AG09309 (cell line): ENCODE data around the gene ATP11A.

ENCODE experiments used
- DNase-seq: peaks from one replicate; pipeline ENCODE4 v3.0.0-alpha.2; 2010; ENCODE audit warnings: low read depth
- H3K4me3 ChIP-seq: 2 replicates; pipeline ENCODE4 v1.5.1; 2011; ENCODE audit warnings: mild to moderate bottlenecking, low read depth, low read length, moderate library complexity; ENCODE audit not compliant: control insufficient read depth
- TF ChIP-seq, protein P1 (sequence below): IDR thresholded peaks from 2 replicates; pipeline ENCODE4 v1.5.1; 2011; ENCODE audit warnings: mild to moderate bottlenecking, low read depth, low read length, inconsistent platforms; ENCODE audit not compliant: insufficient read depth, control insufficient read depth; ENCODE audit errors: missing control alignments

The ATP11A gene

DNA sequence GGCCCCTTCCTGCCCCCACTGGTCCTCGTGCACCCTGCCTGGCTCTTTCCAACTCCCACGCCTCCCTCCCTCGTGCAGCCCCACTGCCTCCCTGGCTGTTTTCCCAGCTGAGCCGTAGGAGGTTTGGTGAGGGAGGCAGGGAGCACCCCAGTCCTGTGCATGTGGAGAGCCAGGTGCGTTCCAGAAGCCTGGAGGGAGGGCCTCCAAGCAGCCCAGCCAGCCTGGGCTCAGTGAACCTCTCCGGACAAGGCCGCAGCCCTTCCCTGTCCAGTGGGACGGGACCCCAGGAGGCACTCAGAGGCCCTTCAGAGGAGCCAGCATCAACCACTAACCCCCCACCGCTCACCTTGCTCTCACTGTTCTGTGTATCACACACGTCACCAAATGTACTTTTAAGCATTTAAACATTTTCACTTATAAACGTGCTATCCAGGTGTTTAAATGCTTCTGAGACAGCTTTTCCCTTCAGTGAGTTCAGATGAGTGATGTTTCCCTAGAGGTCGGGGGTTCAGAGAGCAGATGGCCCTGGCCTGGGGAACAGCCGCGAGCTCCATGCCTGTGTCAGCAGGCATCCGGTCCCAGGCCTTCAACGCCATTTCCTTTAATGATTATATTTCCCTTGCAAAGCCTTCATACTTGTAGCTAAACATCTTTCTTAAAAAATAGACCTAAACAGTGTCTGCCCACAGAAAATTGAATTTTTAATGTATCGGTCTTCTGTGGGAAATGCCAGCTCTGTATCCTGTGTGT is 122.6 kb downstream of the ATP11A start:
- H3K4me3 ChIP-seq = no peak overlapping the region
- DNase-seq = no peak
- TF ChIP-seq, protein P1, sequence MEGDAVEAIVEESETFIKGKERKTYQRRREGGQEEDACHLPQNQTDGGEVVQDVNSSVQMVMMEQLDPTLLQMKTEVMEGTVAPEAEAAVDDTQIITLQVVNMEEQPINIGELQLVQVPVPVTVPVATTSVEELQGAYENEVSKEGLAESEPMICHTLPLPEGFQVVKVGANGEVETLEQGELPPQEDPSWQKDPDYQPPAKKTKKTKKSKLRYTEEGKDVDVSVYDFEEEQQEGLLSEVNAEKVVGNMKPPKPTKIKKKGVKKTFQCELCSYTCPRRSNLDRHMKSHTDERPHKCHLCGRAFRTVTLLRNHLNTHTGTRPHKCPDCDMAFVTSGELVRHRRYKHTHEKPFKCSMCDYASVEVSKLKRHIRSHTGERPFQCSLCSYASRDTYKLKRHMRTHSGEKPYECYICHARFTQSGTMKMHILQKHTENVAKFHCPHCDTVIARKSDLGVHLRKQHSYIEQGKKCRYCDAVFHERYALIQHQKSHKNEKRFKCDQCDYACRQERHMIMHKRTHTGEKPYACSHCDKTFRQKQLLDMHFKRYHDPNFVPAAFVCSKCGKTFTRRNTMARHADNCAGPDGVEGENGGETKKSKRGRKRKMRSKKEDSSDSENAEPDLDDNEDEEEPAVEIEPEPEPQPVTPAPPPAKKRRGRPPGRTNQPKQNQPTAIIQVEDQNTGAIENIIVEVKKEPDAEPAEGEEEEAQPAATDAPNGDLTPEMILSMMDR = no peak

DNA sequence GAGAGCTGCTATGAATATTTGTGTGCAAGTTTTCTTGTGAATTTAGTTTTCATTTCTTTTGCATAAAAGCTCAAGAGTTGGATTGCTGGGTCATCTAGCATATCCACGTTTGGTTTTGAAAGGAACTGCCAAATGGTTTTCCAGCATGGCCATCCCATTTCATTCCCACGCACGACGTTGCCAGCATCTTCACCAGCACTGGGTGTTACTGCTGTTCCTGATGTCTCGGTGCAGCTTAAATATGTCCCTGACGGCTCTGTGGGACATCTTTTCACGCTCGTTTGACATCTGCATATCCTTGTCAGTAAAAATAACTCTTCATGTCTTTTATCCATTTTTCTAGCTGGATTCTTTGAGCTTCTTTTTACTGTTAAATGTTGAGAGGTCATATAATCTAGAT is 123.7 kb downstream of the ATP11A start:
- H3K4me3 ChIP-seq = no peak overlapping the region
- TF ChIP-seq, protein P1 = no peak
- no peak for DNase-seq

DNA sequence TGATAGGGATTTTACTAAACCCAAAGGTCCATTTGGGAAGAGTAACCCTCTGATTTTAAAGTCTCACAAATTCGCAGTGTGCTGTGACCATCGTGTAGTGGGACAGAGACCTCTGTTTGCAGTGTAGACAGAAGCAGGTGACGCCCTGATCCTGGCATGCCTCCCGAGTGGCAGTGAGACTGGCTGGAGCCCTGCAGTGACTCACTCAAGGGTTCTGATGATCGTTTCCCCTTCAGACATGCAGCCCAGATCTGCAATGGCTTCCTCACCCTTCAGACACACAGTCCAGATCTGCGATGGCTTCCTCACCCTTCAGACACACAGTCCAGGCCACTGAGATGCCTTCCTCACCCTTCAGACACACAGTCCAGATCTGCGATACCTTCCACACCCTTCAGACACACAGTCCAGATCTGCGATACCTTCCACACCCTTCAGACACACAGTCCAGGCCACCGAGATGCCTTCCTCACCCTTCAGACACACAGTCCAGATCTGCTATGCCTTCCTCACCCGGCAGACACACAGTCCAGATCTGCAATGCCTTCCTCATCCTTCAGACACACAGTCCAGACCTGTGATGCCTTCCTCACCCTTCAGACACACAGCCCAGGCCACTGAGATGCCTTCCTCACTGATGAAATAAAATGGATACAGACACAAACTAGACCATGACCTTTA is 125.2 kb downstream of the ATP11A start:
- no peak overlapping the region for H3K4me3 ChIP-seq
- TF ChIP-seq, protein P1 = no peak
- DNase-seq = no peak

DNA sequence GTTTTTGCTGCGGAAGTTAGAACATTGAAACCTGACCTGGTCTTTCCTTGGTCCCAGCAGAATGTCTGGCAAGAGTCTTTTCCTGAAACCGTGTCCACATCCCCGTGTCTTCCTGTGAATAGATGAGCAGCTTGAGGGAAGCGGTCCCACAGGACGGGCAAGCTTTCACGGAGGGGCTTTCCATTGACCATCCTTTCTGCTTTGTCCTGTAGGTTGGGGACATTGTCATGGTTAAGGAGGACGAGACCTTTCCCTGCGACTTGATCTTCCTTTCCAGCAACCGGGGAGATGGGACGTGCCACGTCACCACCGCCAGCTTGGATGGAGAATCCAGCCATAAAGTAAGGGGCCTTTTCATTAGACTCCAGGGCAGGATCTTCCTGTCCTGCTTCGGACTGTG is 126.0 kb downstream of the ATP11A start:
- TF ChIP-seq, protein P1 = no peak
- H3K4me3 ChIP-seq = no peak overlapping the region
- no peak for DNase-seq

DNA sequence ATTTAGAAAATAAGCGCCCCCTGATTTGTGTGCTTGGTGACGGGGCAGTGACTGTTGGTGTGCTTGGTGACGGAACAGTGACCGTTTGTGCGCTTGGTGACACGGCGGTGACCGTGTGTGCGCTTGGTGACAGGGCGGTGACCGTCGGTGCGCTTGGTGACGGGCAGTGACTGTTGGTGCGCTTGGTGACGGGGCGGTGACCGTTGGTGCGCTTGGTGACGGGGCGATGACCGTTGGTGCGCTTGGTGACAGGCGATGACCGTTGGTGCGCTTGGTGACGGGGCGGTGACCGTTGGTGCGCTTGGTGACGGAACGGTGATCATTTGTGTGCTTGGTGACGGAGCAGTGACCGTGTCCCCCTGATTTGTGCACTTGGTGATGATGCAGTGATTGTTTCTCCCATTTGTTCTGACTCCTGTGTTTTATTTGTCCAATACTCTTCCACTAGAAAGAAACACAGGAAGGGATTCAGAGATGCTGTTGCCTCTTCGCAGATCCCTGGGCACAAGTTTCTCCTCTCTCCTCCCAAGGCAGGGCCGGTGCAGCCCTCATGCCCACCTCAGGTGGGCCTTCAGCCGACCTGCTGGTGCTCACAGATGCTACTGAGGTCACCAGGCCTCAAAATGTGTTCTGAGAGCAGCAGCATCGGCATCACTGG is 128.3 kb downstream of the ATP11A start:
- no peak overlapping the region for H3K4me3 ChIP-seq
- TF ChIP-seq, protein P1 = no peak
- no peak for DNase-seq

DNA sequence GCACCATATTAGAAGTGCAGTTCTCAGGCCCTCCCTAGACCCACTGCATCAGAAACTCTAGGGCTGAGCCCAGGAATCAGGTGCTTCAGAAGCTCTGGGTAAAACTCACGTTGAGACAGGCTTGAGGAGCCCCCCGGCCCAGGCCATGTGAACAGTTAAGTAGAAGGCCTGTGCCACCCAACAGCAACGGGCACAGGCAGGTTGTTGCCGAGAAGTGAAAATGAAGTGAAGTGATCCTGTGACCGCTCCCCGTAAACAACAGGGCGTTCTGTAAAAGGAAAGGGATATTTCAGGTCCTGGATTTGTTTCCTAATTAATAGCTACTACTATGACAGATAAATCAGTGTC is 128.8 kb downstream of the ATP11A start:
- TF ChIP-seq, protein P1 = no peak
- DNase-seq = no peak

More for the DNA sequence above, 128.8 kb downstream of the ATP11A start:
- H3K4me3 ChIP-seq = no peak overlapping the region
